Measurements from ENCODE around the gene SSH3.

Gene SSH3

DNA sequence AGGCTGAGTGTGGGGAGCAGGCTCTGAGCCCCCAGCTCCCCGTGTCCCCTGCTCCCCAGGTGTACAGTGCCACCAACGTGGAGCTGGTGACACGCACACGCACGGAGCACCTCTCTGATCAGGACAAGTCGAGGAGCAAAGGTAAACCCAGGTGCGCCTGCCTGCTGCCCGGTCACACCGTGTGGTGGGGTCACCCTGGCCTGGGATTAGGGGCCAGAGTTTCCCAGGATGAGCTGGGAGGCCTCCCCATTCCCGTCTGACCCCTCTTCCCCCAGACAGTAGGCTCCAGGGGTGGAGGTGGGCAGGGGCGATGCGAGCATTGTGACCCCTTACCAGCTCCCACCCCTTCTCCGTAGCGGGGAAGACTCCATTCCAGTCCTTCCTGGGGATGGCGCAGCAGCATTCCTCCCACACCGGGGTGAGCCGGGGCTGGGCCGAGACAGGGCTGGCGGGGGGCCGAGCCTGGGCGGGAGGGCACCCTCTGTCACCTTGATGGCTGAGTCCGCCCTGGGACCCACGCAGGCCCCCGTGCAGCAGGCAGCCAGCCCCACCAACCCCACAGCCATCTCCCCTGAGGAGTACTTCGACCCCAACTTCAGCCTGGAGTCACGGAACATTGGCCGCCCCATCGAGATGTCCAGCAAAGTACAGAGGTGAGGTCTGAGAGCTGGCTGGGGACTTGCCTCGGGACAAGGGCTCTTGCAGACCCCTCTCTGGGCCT is 3.7 kb upstream of the SSH3 start:
- Histone ChIP-seq H3K36me3 (ENCODE audit: control insufficient read depth, insufficient read depth, low read length) (peaks cover 5% of the 10 kb centered on the region), H3K9me3 (ENCODE audit: control insufficient read depth, insufficient read depth, low read length) (no peaks in the 10 kb centered on the region), H3K4me3 (ENCODE audit: low read length) (no peak overlapping the region), H3K27me3 (ENCODE audit: control insufficient read depth, insufficient read depth, low read length) (no peaks in the 10 kb centered on the region), H3K27ac (ENCODE audit: low read length) (no peak overlapping the region), H3K4me1 (ENCODE audit: control insufficient read depth, insufficient read depth, low read length) (peaks cover 6% of the 10 kb centered on the region; the same call in 1 of the 2 replicates)
- DNase-seq (ENCODE audit: low read depth, low spot score): no peak
- WGBS (ENCODE audit: insufficient coverage, insufficient read length): no CpG with 5 or more reads among the region's 29 CpGs

DNA sequence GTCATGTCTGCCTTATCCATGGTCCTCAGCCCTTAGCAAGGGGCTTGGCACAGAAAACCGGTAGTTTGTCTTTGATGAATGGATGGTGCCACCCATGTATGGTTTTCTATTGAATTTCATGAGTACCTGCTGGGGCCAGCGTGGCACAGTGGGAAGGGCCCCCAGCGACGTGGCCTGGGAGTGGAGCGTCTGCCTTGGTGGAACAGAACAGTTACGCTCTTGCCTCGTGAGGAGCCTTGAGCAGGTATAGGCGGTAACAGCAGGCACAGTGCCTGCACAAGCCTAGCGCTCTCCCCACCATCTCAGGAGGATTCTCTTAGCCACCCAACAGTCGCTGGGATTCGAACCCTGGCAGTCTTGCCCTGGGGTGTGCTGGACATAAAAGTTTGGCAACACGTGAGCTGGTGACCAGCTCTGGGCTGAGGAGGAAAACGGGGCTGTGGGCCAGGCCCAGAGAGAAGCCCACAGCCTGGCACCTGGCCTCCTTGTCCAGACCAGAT is 3.0 kb upstream of the SSH3 start:
- Histone ChIP-seq H3K36me3 (ENCODE audit: control insufficient read depth, insufficient read depth, low read length) (peaks cover 5% of the 10 kb centered on the region), H3K27ac (ENCODE audit: low read length) (no peak overlapping the region), H3K4me1 (ENCODE audit: control insufficient read depth, insufficient read depth, low read length) (peaks cover 7% of the 10 kb centered on the region; the same call in 1 of the 2 replicates), H3K9me3 (ENCODE audit: control insufficient read depth, insufficient read depth, low read length) (no peaks in the 10 kb centered on the region), H3K27me3 (ENCODE audit: control insufficient read depth, insufficient read depth, low read length) (no peaks in the 10 kb centered on the region), H3K4me3 (ENCODE audit: low read length) (no peak overlapping the region)
- DNase-seq (ENCODE audit: low read depth, low spot score): no peak
- no CpG with 5 or more reads among the region's 13 CpGs for WGBS (ENCODE audit: insufficient coverage, insufficient read length)

DNA sequence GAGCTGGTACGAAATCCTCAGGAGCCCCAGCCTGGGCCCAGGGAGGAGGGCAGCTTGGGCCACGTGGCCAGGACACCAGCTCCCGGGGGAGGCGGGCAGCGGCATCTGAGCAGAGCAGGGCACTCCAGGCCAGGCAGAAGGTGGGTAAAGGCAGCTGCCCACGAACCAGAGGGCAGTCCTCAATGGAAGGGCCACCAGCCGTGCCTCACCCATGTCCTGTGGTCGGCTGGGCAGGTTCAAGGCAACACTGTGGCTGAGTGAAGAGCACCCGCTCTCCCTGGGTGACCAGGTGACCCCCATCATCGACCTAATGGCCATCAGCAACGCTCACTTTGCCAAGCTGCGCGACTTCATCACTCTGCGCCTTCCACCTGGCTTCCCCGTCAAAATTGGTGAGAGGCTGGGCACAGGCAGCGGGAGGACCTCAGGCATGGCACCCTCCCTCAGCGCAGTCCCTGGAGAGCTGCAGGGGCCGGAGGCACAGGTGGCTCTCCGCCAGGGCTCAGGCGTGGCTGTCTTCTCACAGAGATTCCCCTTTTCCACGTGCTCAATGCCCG is 2.5 kb upstream of the SSH3 start:
- no CpG with 5 or more reads among the region's 22 CpGs for WGBS (ENCODE audit: insufficient coverage, insufficient read length)
- Histone ChIP-seq H3K4me1 (ENCODE audit: control insufficient read depth, insufficient read depth, low read length) (peaks cover 7% of the 10 kb centered on the region; the same call in 1 of the 2 replicates), H3K4me3 (ENCODE audit: low read length) (no peak overlapping the region)

DNA sequence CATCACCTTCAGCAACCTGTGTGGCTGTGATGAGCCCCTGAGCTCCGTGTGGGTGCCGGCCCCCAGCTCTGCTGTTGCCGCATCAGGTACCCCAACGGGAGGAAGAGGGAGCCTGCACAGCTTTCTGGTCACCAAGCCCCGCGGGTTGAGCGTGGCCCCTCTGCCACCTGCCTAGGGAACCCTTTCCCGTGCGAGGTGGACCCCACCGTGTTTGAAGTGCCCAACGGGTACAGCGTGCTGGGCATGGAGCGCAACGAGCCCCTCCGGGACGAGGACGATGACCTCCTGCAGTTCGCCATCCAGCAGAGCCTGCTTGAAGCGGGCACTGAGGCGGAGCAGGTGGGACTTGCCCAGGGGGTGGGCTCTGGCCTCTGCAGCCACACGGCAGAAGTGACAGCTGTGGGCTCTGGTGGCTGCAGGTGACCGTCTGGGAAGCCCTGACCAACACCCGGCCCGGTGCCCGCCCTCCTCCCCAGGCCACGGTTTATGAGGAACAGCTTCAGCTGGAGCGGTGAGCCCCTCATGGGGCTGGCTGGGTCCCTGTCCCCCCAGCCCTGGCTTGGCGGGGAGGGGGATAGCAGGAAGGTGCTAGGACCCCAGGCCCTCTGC is 1.9 kb upstream of the SSH3 start:
- Histone ChIP-seq H3K27ac (ENCODE audit: low read length) (no peak overlapping the region), H3K9me3 (ENCODE audit: control insufficient read depth, insufficient read depth, low read length) (no peaks in the 10 kb centered on the region), H3K27me3 (ENCODE audit: control insufficient read depth, insufficient read depth, low read length) (no peaks in the 10 kb centered on the region), H3K36me3 (ENCODE audit: control insufficient read depth, insufficient read depth, low read length) (peaks cover 5% of the 10 kb centered on the region), H3K4me1 (ENCODE audit: control insufficient read depth, insufficient read depth, low read length) (peaks cover 7% of the 10 kb centered on the region; the same call in 1 of the 2 replicates), H3K4me3 (ENCODE audit: low read length) (no peak overlapping the region)
- DNase-seq (ENCODE audit: low read depth, low spot score): no peak
- WGBS (ENCODE audit: insufficient coverage, insufficient read length): no CpG with 5 or more reads among the region's 28 CpGs

More for the DNA sequence above, 2.5 kb upstream of the SSH3 start:
- Histone ChIP-seq H3K9me3 (ENCODE audit: control insufficient read depth, insufficient read depth, low read length) (no peaks in the 10 kb centered on the region), H3K27ac (ENCODE audit: low read length) (no peak overlapping the region), H3K27me3 (ENCODE audit: control insufficient read depth, insufficient read depth, low read length) (no peaks in the 10 kb centered on the region), H3K36me3 (ENCODE audit: control insufficient read depth, insufficient read depth, low read length) (peaks cover 5% of the 10 kb centered on the region)
- no peak for DNase-seq (ENCODE audit: low read depth, low spot score)

DNA sequence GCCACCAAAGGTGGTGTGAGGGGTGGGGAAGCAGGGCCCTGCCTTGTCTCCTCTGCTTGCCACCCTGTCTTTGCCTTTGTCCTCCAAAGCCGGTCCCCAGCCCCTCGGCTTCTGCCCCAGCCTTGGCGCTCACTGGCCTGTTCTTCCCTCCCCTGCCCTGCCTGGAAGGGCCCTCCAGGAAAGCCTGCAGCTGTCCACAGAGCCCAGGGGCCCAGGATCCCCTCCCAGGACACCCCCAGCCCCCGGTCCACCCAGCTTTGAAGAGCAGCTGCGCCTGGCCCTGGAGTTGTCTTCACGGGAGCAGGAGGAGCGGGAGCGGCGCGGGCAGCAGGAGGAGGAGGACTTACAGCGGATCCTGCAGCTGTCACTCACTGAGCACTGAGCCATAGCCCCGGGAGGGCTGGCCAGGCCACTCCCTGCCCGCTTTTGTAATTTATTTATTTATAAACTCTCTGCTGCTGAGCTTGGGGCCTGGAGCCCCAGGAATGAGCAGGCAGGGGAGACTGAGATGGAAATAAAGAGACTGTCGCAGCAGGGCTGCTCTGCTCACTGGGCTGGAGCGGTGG is 1.3 kb upstream of the SSH3 start:
- WGBS (ENCODE audit: insufficient coverage, insufficient read length): no CpG with 5 or more reads among the region's 15 CpGs
- Histone ChIP-seq H3K4me3 (ENCODE audit: low read length) (peak overlapping the region; percentile 98; the same call in 1 of the 2 replicates), H3K9me3 (ENCODE audit: control insufficient read depth, insufficient read depth, low read length) (no peaks in the 10 kb centered on the region), H3K27ac (ENCODE audit: low read length) (no peak overlapping the region), H3K27me3 (ENCODE audit: control insufficient read depth, insufficient read depth, low read length) (no peaks in the 10 kb centered on the region), H3K4me1 (ENCODE audit: control insufficient read depth, insufficient read depth, low read length) (peaks cover 7% of the 10 kb centered on the region; the same call in 1 of the 2 replicates), H3K36me3 (ENCODE audit: control insufficient read depth, insufficient read depth, low read length) (peaks cover 5% of the 10 kb centered on the region)
- DNase-seq (ENCODE audit: low read depth, low spot score): no peak

DNA sequence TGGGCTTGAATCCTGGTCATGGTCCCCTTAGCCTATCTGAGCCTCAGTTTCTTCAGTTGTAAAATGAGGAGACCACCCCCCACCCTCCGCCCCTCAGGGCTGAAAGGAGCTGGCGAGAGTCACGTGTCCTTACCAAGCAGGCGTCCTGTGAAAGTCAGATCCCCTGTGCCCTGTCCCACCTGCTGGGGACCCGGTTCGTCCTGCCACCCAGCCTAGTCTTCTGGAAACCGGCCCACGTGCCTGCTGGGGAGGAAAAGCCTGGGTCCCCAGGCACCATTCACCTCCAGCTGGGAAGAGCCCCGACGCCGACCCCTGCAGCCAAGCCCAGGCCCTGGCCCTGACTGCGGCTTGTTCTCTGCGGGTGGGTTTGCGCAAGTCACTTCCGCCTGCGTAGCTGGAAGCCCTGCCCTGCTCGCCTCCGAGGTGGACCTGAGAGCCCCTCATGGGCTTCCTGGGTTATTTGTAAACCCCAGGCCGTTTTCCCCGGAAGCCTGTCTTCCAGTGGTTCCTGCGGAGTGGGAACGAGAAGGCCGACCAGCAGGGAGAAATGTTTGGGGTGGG is 679 bp upstream of the SSH3 start:
- H3K36me3 ChIP-seq (ENCODE audit: control insufficient read depth, insufficient read depth, low read length): peaks cover 8% of the 10 kb centered on the region
- no CpG with 5 or more reads among the region's 23 CpGs for WGBS (ENCODE audit: insufficient coverage, insufficient read length)
- peak overlapping the region; percentile 98; the same call in 1 of the 2 replicates for H3K4me3 ChIP-seq (ENCODE audit: low read length)
- DNase-seq (ENCODE audit: low read depth, low spot score): no peak
- peaks cover 7% of the 10 kb centered on the region; the same call in 1 of the 2 replicates for H3K4me1 ChIP-seq (ENCODE audit: control insufficient read depth, insufficient read depth, low read length)
- no peak overlapping the region for H3K27ac ChIP-seq (ENCODE audit: low read length)
- H3K9me3 ChIP-seq (ENCODE audit: control insufficient read depth, insufficient read depth, low read length): no peaks in the 10 kb centered on the region
- H3K27me3 ChIP-seq (ENCODE audit: control insufficient read depth, insufficient read depth, low read length): no peaks in the 10 kb centered on the region

DNA sequence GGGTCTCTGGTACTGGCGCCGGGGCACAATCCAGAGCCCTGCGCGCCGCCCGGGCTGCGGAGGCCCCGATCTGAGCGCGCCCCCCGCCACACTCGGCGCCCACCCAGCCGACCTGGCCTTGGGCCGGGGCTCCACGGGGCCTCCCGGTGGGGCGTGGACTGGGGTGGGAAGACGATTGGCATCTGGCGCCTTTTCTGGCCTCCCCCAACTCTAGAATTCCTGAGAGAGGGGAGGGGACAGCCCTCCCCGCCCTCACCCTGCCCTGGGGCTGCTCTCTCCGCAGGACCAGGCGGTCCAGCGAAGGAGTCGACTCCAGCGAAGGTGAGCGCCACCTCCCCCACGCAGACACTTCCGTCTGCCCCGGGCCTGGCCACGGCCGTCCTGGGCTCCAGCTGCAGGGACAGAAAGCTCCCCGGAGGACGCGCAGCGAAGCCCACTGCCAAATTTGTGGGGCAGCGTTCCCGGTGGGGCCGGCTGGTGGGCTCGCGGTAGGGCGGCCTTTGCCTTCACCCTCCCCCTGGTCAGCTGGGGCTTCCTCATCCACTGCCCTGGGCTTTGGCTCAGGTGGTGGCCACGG is 593 bp downstream of the SSH3 start:
- no peak for DNase-seq (ENCODE audit: low read depth, low spot score)
- Histone ChIP-seq H3K4me3 (ENCODE audit: low read length) (peak overlapping the region; percentile 98; the same call in 1 of the 2 replicates), H3K4me1 (ENCODE audit: control insufficient read depth, insufficient read depth, low read length) (peaks cover 7% of the 10 kb centered on the region; the same call in 1 of the 2 replicates), H3K36me3 (ENCODE audit: control insufficient read depth, insufficient read depth, low read length) (peaks cover 10% of the 10 kb centered on the region), H3K27ac (ENCODE audit: low read length) (no peak overlapping the region), H3K9me3 (ENCODE audit: control insufficient read depth, insufficient read depth, low read length) (no peaks in the 10 kb centered on the region), H3K27me3 (ENCODE audit: control insufficient read depth, insufficient read depth, low read length) (no peaks in the 10 kb centered on the region)
- WGBS (ENCODE audit: insufficient coverage, insufficient read length): no CpG with 5 or more reads among the region's 43 CpGs

DNA sequence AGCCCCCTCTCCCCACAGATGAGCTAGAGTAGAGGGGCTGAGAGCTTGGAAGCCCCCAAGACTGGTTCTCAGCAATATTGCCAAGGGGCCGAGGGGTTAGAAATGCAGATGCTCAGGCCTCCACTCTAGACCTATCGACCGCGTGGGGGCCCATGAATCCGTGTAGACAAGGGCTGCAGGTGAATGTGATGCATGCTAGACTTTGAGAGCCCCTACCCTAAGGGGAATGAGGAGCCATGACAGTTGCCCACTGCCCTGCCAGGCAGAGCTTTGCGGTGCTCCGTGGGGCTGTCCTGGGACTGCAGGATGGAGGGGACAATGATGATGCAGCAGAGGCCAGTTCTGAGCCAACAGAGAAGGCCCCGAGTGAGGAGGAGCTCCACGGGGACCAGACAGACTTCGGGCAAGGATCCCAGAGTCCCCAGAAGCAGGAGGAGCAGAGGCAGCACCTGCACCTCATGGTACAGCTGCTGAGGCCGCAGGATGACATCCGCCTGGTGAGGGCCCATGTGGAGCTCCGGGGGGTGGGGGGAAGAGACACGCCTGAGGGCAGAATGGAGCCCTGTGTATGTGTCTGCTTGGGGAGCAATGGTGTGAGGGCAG is 1.3 kb downstream of the SSH3 start:
- Histone ChIP-seq H3K27ac (ENCODE audit: low read length) (no peak overlapping the region), H3K27me3 (ENCODE audit: control insufficient read depth, insufficient read depth, low read length) (no peaks in the 10 kb centered on the region), H3K9me3 (ENCODE audit: control insufficient read depth, insufficient read depth, low read length) (no peaks in the 10 kb centered on the region), H3K36me3 (ENCODE audit: control insufficient read depth, insufficient read depth, low read length) (peaks cover 10% of the 10 kb centered on the region), H3K4me3 (ENCODE audit: low read length) (peak overlapping the region; percentile 98; the same call in 1 of the 2 replicates), H3K4me1 (ENCODE audit: control insufficient read depth, insufficient read depth, low read length) (peaks cover 7% of the 10 kb centered on the region; the same call in 1 of the 2 replicates)
- DNase-seq (ENCODE audit: low read depth, low spot score): no peak
- WGBS (ENCODE audit: insufficient coverage, insufficient read length): no CpG with 5 or more reads among the region's 14 CpGs

DNA sequence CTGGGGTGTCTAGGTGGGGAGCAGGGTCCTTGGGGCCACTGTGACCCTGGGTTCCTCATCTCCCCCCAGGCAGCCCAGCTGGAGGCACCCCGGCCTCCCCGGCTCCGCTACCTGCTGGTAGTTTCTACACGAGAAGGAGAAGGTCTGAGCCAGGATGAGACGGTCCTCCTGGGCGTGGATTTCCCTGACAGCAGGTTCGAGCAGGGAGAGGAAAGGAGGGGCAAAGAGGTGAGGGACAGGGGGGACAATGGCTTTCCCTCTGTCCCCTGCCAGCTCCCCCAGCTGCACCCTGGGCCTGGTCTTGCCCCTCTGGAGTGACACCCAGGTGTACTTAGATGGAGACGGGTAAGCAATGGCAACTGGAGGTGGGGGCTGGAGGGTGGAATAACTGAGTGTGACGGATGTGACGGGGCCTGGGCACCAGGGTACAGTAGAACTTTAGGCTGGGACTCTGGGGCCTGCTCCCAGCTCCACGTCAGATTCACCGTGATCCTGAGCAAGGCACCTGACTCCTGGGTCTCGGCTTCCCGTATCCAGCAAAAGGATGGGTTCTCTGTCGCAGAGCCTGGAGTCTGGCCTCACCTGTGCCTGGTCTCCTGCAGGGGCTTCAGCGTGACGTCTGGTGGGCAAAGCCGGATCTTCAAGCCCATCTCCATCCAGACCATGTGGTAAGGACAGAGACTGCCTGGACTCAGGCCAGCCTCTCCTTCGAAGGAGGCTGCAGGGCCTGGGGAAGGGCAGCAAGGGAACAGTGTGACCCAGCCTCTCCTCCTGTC is 3.6 kb downstream of the SSH3 start:
- no peak for DNase-seq (ENCODE audit: low read depth, low spot score)
- no CpG with 5 or more reads among the region's 19 CpGs for WGBS (ENCODE audit: insufficient coverage, insufficient read length)
- Histone ChIP-seq H3K27me3 (ENCODE audit: control insufficient read depth, insufficient read depth, low read length) (no peaks in the 10 kb centered on the region), H3K4me3 (ENCODE audit: low read length) (no peak overlapping the region), H3K36me3 (ENCODE audit: control insufficient read depth, insufficient read depth, low read length) (peaks cover 7% of the 10 kb centered on the region), H3K9me3 (ENCODE audit: control insufficient read depth, insufficient read depth, low read length) (no peaks in the 10 kb centered on the region), H3K27ac (ENCODE audit: low read length) (no peak overlapping the region), H3K4me1 (ENCODE audit: control insufficient read depth, insufficient read depth, low read length) (peaks cover 4% of the 10 kb centered on the region; the same call in 1 of the 2 replicates)
